Measurements from ENCODE around the gene TRA2B.

The TRA2B gene

DNA sequence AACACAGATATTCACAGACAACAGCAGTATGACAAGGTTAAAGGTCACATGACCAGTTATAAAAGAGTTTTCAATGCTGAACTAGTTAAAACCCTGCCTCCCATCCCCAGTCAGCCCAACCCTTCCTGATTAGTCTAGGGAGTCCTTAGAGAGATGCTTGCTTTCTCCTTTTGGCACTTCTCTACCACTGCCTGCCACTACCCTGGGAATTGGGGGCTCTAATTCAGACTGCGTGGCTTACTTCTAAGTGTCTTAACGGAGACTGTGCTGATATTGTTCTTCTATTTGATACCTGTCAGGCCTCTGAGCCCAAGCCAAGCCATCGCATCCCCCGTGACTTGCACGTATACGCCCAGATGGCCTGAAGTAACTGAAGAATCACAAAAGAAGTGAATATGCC lies 11.7 kb upstream of the TRA2B start:
- DNase-seq: no peak

DNA sequence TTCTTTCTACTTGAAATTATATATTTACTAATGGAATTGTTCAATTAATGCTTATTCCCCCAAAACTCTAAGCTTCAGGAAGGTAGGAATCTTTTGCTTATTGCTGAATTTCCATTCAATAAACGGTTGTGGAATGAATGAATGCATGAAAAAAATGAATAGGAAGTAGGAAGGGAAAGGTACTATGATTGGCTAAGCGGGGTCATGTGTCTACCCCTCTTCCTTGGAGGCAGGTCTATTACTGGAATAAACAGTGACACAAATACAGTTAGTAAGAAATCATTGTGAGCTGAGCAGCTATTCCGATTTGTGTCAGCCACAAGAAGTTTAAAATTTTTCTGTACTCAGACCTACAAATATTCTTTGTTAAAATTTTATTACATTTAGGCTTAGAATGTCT lies 10.5 kb upstream of the TRA2B start:
- DNase-seq: no peak

DNA sequence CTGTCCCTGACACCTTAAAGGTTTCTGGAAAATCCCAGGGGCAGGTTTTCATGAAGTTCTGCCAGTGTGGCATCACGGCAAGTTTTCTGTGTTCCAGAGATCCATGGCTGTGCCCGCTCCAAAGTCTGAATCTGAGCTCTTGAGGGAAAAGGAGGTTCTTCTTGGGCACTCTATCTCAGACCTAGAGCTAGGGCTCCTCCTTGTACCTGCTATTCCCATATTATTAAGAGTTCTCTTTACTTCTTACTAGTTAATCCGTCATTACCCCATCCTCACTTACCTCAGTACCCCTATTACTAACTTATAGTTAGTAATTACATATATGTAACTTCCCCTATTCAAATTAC lies 5.9 kb upstream of the TRA2B start:
- DNase-seq: no peak

DNA sequence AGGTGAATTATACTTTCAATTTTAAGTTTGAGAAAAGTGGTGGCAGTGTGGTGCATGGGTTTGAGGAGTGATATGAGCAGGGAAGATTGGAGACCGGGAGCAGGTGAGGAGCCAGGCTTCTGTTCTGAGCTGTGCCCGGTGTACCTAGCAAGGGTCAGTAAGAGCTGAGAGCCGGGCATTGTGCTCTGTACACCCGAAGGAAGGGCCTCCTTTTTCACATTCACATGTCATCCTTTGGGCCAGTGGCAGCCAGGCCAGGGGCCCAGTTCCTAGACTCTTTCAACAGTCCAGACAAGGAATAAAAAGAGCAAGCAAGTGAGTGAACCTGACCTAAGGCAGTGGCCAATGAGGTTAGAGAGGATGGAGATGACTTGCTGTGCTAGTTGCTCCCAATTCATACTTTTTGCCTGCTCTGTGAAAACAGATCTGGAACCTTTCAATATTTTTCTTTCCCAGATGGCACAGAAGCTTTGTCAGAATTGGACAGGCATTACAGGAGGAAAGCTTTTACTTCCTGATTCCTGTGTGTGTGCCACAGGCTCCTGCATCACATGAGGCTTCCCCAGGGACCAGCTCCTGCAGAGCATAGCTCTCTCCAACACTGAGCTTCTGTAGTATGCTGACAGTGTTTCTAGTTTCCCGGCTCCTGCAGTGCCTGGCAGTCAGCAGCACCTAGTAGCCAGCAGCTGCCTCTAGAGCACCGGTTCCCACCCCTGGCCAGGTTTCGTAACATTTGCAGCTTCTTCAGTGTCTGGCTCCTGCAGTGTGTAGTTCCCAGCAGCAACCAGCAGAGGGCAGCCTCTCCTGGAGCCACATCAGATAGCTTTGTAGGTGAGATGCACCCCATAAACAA lies 5.3 kb upstream of the TRA2B start:
- peak; percentile 38 to 81 for DNase-seq

DNA sequence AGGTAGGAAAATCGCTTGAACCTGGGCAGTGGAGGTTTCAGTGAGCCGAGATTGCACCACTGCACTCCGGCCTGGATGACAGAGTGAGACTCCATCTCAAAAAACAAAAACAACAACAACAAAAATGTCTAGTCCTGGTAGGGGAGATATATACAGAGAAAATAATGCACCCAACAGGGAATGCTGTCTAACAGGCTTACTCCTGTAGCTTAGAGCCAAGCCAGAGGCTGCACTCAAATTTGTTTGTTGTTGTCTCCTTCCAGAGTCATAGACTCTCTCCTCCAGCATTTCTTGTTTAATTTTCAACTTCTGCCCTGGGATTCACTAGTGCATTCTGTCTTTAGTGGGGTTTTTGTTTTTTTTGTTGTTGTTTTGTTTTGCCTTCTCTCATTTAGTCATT lies 4.6 kb upstream of the TRA2B start:
- no peak for DNase-seq

DNA sequence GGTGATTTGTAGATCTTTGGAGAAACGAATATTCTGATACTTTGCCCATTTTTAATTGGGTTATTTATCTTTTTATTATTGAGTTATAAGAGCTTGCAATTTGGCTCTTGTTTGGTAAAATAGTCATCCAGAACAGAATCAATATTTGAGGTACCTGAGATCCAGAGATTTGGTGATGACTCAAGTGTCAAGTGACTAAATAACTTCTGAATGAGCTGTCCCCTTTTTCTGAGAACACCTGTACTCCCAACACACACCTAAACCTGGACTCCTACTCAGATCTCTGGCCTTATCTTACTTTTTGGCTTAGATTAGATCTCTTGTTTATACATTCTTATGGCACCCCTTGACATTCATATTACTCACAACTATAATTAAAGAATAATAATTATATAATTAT lies 3.1 kb upstream of the TRA2B start:
- no peak for DNase-seq

DNA sequence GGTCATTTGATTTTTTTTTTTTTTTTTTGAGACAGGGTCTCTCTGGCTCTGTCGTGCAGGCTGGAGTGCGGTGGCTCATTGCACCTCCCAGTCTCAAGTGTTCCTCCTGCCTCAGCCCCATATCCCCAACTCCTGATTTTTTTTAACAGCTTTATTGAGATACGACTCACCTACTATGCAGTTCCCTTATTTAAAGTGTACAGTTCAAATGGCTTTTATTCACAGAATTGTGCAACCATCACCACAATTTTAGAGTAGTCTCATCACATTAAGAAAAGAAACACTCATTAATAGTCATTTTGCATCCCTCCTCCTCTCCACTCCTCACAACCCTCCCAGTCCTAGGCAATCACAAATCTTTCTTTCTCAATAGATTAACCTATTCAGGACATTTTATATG lies 1.9 kb upstream of the TRA2B start:
- no peak for DNase-seq

DNA sequence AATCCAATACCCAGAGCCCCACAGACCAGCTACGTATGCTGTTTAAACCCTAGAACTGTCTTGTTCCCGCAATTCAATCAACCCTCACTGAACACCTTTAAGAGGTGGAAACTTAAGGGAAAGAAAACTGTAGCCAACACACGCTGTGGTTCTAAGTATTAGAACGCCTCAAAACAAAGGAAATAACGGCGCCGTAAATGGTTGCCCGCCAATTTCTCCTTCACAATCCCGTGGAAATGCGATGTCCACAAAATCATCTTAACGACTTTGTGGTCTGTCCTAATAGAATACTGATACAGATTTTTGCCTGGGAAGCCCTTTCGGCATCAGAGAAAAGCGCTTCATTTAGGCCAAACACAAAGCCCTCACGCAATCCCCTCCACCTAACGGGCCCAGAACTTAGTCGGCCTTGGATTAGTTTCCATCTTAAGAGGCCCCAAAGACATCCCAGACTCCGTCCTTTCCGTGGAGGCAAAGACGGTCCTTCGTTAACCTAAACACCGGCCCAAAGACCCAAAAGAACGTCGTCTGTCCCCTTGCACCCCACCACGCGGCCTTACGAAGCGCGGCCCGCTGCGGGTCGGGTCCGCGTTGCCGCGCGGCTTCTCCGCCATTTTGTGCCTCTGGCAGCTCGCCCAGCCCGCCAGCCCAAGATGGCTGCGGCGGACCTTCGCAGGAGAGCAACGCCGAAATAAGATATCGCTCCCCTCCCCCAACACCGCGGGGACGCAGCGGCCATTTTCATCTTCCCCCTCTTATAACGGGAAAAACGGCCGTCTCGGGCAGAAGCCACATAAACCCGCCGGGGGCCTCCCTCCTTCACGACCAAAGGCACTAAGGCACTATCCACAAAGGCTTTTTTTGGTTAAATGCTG lies 763 bp downstream of the TRA2B start:
- DNase-seq: peak; percentile 81 to 96

DNA sequence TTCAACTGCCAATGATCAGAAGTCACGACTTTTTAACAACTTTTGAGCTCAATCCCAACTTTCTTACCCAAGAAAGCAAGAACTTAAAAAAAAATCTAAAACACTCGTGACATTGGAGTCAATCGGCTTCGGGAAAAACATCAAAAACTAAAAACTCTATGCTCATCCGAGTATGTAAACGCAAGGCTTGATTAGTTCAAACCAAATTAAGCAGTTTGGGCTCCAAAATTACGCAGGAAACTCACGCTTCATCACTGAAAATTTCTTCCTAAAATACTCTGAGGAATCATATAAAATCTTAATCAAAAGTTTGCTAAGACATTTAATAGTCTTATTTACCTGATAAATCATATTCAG lies 1.6 kb downstream of the TRA2B start:
- DNase-seq: no peak

DNA sequence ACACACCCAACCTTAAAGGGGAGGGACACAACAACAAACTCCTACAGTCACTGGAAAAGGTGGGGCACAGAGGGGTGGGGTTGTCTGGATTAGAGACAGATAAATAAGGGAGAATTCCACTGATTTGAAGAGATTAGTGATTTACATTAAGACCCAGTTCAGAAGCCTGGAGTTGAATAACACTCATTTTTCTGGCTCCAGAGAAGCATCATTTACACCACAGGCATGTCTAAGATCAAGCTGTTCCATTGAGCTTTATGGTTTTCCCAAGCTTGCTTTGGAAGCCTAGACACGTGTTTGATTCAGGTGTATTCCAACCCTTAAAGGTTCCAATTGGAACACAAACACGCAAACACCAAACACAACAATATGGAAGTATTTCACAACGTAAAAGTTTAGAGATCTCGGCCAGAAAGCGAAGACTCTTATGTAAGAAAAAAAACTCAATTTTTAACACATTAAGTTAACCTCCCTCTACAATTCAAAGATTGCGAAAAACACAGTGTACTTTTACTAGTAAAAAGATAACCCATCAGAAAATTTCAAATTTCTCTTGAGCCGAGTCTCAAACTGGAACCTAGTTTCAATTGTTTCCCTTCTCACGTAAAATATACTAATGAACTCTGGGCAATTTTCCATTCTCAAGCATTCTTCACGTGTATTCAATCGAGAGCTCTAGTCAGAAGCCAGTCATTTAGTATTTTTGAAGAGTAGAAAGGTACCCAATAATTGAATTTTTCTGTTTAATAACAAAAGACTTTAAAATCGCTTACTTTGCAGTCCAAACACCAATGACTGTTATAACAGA lies 2.1 kb downstream of the TRA2B start:
- peak in 1 of 2 experiments; percentile 25 for DNase-seq

DNA sequence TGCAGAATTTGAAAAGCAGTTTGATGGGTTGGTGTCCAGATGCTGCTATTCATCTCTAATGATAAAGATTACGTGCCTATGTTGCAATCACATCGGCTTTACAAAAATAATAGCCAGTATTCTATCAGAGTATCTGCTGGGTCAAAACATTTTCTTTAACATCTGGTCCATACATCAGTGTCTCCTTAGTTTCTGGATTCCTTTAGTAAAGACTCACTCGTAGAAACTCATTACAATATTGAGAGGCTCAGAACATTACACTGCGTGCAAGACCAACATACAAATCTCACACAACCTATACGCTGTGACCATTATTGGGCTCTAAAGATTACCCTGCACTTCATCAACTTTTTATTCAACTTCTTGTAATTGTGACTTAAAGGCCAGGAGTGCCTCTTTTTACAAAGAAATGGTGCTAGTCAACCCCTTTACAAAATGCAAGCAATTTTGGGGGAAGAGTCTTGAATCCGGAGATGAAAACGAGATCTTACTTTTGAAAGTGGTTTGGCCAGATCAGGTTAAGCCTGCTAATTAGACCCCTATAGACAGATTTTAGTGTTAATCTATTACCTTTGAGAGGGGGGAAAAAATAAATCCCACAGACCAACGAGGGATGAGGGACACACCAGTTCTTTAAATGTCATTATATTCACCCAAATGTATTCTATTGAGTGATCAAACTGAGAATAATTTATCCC lies 2.9 kb downstream of the TRA2B start:
- no peak for DNase-seq

DNA sequence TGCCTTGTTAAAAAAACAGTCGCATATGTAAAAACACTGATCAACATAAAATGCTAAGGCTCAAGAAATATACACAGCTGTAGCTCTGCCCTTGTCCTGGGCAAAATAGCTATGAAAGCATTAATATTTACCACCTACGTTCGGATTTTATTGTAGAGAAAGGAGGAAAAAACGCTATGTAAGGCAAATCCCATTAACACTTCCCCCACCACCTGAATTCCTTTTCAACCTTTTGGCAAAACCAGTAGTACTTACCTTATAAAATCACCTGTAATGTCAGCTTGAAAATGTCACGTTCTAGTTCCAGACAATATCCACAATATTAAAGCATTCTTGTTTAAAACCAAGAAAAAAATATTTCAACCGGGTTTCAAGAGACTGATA lies 3.6 kb downstream of the TRA2B start:
- no peak for DNase-seq

DNA sequence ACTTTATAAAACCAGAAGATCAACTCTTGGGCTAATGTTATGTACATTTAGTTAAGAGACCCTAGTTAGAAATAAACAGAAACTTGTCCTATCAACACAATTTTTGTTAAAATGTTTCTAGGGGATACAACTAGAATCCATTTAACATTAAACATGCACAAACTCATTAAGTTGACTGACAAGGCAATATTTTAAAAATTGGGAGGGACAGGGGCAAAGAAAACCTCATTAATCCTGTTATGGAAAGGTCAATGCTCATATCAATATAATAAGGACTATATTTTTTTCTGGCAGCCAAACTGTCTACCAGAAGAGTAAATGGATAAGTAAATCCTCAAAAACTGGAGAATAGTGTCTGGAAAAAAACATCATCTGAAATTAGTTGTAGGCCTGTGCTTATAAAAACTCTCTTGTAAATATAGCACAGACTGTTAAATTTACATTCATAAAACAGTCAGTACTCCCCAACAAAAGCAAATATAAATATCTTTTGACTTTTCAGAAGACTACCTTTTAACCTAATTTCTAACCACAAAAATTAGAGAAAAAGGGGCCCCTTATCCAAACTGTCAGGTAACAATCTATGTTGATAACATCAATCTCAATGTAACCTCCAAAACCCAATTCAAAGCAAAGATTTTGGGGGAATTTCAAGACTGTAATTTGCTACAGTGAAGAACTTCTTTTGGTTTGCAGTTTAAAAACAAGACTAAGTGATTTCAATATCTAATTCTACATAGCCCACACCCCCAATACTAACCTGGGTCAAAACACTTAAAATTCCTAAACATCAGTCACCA lies 4.2 kb downstream of the TRA2B start:
- no peak for DNase-seq

DNA sequence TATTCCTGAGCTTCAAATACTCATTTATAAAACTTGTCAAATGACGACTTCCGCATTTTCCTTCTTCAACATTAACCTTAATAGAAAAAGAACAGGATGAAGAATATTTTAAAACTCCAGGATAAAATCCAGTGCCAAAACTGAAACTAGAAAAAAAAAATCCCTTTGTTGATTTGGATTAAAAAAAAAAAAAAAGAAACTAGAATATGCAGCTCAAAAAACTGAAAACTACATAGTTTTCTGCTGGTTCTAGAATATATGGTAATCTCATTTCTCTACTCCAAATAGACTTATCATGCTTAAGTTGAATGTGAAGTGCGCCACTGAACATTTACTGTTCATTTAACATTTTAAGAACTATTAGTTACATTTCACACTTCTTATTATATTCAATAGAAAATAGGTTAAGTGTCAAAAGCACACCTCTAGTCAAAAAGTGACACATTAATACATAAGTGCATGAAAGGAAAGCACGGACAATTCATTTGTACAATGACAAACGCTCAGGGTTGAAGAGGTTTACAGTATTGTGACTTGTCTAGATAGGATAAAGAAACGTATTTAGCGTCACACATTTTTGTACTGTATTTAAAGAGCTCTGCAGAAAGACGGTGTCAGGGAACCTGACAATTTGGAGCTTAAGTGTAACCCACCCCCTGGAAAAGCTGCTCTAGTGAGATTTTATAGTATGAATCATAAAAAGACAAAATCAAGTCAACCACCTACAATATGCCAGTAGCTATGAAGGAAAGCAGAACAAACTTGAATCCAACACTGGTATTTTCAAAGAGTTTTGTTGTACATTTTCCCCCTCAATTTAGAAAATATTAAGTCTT lies 5.8 kb downstream of the TRA2B start:
- no peak for DNase-seq

DNA sequence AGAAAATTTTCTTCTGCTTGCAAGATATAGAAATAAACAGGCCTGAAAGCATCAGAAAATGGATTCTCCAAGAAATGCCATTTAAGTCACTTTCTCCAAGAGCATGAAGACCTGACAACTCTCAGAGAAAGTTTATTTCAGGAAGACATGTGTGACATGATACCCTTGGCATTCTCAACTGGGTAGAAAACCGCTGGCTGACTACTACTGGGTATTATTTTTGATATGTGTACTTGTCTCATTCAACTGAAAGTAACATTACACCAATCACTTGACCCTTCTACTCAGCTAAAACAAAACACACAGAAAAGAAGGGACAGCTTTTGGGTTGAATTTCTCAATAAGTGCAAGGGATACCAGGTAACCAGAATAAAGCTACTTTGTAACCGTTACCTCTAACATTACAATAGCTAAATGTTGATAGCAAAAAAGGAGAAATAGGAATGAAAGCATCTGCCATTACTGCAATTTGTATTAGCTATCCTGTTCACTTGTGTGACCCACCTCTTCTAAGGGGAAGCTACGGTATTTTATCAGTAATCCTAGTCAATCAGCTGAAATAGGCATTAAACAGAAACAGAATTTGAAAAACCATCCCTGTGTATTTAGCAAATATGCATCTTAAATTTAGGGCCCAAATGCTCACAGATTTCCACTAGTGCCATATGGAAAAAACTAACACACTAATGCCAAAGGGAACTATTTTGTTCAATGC lies 7.3 kb downstream of the TRA2B start:
- DNase-seq: no peak

DNA sequence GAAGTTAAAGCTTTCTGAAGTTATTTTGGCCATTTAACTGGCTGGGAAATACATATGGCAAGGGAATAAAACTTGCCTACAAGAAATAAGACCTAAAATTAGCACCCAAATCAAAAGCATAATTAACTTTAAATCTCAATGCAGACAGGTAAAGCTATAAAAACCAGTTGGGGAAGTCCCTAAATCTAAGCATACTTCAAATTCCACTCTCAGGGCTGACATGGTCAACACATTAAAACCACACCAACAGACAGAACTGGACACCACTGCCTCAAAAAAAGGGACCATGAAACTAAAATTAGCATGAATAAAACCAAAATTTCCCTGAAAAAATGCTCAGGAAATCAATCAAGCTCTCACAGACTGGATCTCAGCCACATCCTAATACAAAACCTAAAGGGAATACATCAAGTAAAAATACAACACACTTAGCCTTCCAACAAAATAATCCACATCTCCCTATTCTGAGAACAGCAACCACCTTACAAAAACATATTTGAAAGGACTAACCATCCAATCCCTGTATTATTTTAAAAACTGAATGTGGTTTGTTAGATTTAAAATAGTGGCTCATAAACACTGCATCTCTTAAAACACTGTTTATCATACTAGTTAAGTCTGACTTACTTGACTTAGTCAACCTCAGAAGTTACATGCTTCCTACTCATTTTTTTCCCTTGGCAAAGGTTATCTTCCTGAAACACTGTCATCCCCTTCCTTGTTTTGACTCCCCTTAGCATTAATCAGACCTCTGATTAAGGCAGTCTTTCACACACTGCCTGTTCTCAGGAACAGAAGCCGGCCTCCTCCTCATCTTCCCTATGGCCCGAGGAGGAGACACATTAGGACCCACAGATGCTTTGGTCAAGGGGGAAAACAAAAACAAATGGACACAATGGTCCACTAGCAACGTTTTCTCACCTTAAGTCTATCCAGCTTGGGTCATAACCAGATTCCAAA lies 8.3 kb downstream of the TRA2B start:
- DNase-seq: no peak

DNA sequence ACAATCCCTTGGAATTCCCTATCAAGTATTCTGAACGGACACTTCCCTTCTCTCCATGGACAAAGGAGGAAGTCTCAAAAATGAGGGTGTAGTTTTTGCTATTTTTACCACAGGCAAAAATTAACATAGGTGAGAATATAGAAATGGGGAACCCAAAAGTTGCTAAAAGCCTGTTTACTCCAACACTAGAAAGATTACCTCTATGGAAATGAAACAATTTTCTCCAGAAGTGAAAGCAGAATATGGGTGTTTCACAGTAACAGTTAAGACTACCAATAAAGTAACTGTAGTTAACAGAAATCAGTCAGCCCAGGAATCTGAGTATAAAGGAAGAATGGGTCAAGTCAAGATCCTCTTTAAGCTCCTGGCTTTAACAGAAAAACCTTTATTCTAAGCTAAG lies 9.3 kb downstream of the TRA2B start:
- no peak for DNase-seq

DNA sequence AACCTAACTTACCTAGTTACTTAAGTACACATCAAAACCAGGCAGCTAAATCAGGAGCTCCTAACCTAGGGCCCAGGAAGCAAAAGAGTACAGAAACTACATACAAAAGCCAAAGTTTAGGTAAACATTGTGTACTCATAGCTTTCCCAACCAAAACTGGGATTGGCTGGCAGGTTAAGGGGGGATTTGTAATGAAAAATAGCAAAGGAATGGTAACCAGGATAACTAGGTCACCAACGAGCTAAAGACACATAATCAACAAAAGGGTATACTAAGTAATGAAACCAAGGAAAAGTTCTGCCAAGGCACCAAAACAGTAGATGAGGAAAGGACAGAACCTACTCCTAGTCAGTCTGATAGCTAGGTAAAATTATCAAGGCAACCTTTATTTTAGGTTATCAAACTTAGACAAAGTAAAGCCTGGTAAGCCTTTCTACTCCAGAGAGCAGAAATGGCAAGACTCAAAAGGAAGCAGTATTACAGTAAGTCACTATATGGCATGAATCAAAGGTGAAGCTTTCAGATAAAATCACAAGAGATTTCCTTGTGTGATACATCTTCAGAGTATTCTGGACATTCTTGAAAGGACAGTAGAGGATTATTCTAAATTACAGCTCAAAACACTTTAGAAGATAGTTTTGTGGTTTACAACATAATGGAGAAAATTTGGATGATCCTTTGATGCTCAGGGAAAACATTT lies 10.2 kb downstream of the TRA2B start:
- no peak for DNase-seq

DNA sequence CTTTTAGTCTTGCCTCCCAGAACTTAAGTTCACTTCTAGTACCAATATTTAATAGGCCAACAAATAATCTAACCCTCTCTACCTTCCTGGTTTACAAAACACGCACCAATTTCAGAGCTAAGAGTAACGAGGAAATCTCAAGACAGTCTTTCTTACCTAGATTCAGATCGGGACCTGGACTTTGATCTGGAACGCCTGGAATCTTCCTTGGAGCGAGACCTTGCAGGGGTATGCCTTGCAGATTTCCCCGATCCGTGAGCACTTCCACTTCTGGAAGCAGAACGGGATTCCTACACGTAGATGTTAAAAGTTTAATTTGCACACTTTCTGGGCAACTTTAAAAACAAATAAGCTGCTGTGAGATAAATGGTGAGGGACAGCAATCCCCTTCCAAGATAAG lies 11.4 kb downstream of the TRA2B start:
- DNase-seq: no peak
